Hematopoietic multipotent progenitor cell treated with erythropoietin and hydrocortisone succinate and interleukin-3 and kit ligand, for 6 days (in vitro differentiated cells): ENCODE results near the gene UBXN1.

Experiments
- DNase-seq: peaks from one replicate; pipeline ENCODE4 v3.0.0-alpha.2; 2015

Gene UBXN1

GRCh38 chr11:62678770-62679696 is at the start of gene UBXN1:
UBXN1 (minus strand) TSS chr11:62679073; CDS start chr11:62678923, 150 bp downstream.
- DNase-seq: peak; percentile 95

GRCh38 chr11:62728171-62728988 is 49.5 kb upstream of the UBXN1 start, which contains the start of gene TTC9C:
TTC9C (plus strand) TSS chr11:62728486; CDS start chr11:62728849, 363 bp downstream.
- DNase-seq: peak; percentile 97

GRCh38 chr11:62727872-62728170 is 48.9 kb upstream of the UBXN1 start:
- peak; percentile 100 for DNase-seq

- DNase-seq: peak; percentile 100
These were observed 48.4 kb upstream of the UBXN1 start, which contains the start of gene HNRNPUL2 for GRCh38 chr11:62727165-62727871. HNRNPUL2 (minus strand) TSS chr11:62727457; CDS start chr11:62727156, 301 bp downstream.

GRCh38 chr11:62726915-62727164 is 48.0 kb upstream of the UBXN1 start:
- DNase-seq: no peak

GRCh38 chr11:62726156-62726914 is 47.5 kb upstream of the UBXN1 start:
- peak; percentile 40 for DNase-seq

- peak; percentile 23 for DNase-seq
These were observed 46.8 kb upstream of the UBXN1 start for GRCh38 chr11:62725646-62726045.

- DNase-seq: no peak
These were observed 45.3 kb upstream of the UBXN1 start for GRCh38 chr11:62724171-62724570.

- peak; percentile 49 for DNase-seq
These were observed 43.1 kb upstream of the UBXN1 start for GRCh38 chr11:62721994-62722393.

GRCh38 chr11:62719302-62719978 is 40.6 kb upstream of the UBXN1 start:
- no peak for DNase-seq

- no peak for DNase-seq
These were observed 37.9 kb upstream of the UBXN1 start for GRCh38 chr11:62716816-62717215.

GRCh38 chr11:62716206-62716605 is 37.3 kb upstream of the UBXN1 start:
- DNase-seq: no peak

- no peak for DNase-seq
These were observed 36.6 kb upstream of the UBXN1 start for GRCh38 chr11:62715150-62716130.

- DNase-seq: no peak
These were observed 34.5 kb upstream of the UBXN1 start for GRCh38 chr11:62713343-62713742.

GRCh38 chr11:62712861-62713260 is 34.0 kb upstream of the UBXN1 start:
- no peak for DNase-seq

GRCh38 chr11:62712276-62712812 is 33.5 kb upstream of the UBXN1 start:
- DNase-seq: no peak

GRCh38 chr11:62710001-62710345 is 31.1 kb upstream of the UBXN1 start:
- DNase-seq: peak; percentile 57

GRCh38 chr11:62709247-62710000 is 30.6 kb upstream of the UBXN1 start:
- DNase-seq: peak; percentile 100

GRCh38 chr11:62708793-62709192 is 29.9 kb upstream of the UBXN1 start:
- peak; percentile 63 for DNase-seq

GRCh38 chr11:62708392-62708791 is 29.5 kb upstream of the UBXN1 start:
- DNase-seq: peak; percentile 72
